ENCODE measurements around the gene CTIF.

The CTIF gene

GRCh38 chr18:48832938-48833700 is 294.3 kb downstream of the CTIF start:
- peak; percentile 65 for DNase-seq (ENCODE audit: low read depth)
- TF ChIP-seq, protein P1, sequence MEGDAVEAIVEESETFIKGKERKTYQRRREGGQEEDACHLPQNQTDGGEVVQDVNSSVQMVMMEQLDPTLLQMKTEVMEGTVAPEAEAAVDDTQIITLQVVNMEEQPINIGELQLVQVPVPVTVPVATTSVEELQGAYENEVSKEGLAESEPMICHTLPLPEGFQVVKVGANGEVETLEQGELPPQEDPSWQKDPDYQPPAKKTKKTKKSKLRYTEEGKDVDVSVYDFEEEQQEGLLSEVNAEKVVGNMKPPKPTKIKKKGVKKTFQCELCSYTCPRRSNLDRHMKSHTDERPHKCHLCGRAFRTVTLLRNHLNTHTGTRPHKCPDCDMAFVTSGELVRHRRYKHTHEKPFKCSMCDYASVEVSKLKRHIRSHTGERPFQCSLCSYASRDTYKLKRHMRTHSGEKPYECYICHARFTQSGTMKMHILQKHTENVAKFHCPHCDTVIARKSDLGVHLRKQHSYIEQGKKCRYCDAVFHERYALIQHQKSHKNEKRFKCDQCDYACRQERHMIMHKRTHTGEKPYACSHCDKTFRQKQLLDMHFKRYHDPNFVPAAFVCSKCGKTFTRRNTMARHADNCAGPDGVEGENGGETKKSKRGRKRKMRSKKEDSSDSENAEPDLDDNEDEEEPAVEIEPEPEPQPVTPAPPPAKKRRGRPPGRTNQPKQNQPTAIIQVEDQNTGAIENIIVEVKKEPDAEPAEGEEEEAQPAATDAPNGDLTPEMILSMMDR (IDR thresholded peaks at IDR 0.05; ENCODE audit: insufficient read depth, low read depth, low read length, missing control alignments): no peak
- peak overlapping the region; percentile 62 for H3K4me3 ChIP-seq (ENCODE audit: low read depth, low read length)

- H3K4me3 ChIP-seq (ENCODE audit: low read depth, low read length): peak overlapping the region; percentile 62
- peak; percentile 92 for DNase-seq (ENCODE audit: low read depth)
- TF ChIP-seq, protein P1 (IDR thresholded peaks at IDR 0.05; ENCODE audit: insufficient read depth, low read depth, low read length, missing control alignments): no peak
Observed at GRCh38 chr18:48833701-48834412, 295.0 kb downstream of the CTIF start.

GRCh38 chr18:48834413-48835031 is 295.7 kb downstream of the CTIF start:
- TF ChIP-seq, protein P1 (IDR thresholded peaks at IDR 0.05; ENCODE audit: insufficient read depth, low read depth, low read length, missing control alignments): no peak
- H3K4me3 ChIP-seq (ENCODE audit: low read depth, low read length): peak overlapping the region; percentile 62
- DNase-seq (ENCODE audit: low read depth): peak; percentile 90

DNA sequence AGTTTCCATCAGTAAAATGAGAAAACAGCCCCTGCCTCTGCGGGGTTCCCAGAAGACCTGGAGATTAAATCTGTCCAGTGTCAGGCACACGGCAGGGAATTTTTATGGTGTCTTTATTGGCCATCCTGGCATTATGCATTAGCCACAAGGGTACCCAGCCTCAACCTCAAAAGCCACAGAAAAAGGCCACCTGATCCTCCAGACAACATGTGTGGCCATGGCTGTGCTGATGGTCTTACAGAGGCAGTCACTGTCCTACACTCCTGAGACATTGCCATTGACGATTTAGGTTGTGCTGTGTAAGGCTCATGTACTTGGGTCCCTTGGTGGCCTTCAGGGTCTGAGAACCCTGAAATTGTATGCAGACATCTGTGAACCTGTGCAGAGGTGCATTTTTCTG is 296.3 kb downstream of the CTIF start:
- DNase-seq (ENCODE audit: low read depth): peak; percentile 34
- TF ChIP-seq, protein P1 (IDR thresholded peaks at IDR 0.05; ENCODE audit: insufficient read depth, low read depth, low read length, missing control alignments): no peak

DNA sequence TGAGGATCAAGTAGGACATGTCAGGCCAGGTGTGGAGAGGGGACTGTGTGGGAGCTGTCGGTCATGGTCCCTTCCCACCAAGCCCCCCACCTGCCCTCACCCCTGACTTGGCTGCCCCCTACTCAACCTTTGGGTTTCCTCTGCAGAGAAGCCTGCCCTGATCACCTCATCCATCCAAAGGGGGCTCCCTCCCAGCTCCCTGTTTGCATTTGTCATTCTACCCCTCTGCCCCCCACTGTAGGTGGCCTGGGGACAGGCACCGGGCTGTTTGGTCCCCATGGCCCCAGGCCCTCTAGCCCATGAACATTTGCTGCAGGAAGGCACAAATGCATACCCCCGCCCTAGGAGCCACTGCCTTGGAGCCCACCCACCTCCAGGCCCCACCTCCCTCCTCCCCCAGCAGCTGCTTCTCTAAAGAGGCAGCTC is 296.9 kb downstream of the CTIF start:
- no peak for DNase-seq (ENCODE audit: low read depth)
- TF ChIP-seq, protein P1 (IDR thresholded peaks at IDR 0.05; ENCODE audit: insufficient read depth, low read depth, low read length, missing control alignments): no peak

More for the DNA sequence above, 296.3 kb downstream of the CTIF start:
- peak overlapping the region; percentile 62 for H3K4me3 ChIP-seq (ENCODE audit: low read depth, low read length)

DNA sequence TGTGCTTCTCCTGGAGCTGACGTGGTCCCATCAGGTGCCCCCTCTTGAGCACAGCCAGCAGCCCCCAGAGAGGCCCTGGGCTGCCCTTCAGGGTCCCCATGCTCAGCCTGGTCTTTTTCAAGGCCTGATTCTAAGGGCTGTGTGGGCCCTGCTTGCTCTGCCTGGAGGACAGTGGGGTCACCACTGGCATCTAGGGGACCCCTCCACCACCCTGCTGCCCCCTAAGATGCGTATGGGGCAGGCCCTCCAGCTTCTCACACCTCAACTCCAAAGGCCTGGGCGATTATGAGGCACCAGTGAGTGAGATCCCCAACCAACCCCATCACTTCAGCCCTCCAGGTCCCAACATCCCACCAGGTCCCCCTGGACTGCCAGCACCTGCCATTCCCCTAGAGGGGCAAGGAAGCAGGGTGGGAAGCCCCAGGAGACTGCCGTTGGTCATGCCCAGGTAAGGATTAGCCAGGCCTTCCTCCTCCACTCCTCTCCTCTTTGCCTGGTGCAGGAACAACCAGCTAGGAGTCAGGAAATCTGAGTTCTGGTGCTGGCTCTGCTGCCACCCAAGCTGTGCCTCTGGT is 297.5 kb downstream of the CTIF start:
- TF ChIP-seq, protein P1 (IDR thresholded peaks at IDR 0.05; ENCODE audit: insufficient read depth, low read depth, low read length, missing control alignments): no peak
- DNase-seq (ENCODE audit: low read depth): no peak
- H3K4me3 ChIP-seq (ENCODE audit: low read depth, low read length): no peak overlapping the region

More for the DNA sequence above, 296.9 kb downstream of the CTIF start:
- no peak overlapping the region for H3K4me3 ChIP-seq (ENCODE audit: low read depth, low read length)
